H4 (cell line): Measurements from ENCODE around the gene MAFB. TPM values are rescaled to one million over a fixed set of nuclear protein-coding genes. Genes with fewer than 3 reads are reported as not detected.
A peak's percentile ranks its signal among the peaks of the same experiment; 100 is the strongest.

Source experiments
- DNase-seq: peaks from one replicate; pipeline ENCODE4 v3.0.0-alpha.2; 2015; ENCODE audit warnings: low spot score
- total RNA-seq: library from RNA; depleted of rRNA; stranded (reverse); fragments of >200 nt; shearing (Covaris generic); gene quantifications from 2 replicates; pipeline ENCODE4 v1.2.3, GENCODE V29; 2014

Gene MAFB
- total RNA-seq, 1 experiment from 2014 or later: 0.39 TPM

DNA sequence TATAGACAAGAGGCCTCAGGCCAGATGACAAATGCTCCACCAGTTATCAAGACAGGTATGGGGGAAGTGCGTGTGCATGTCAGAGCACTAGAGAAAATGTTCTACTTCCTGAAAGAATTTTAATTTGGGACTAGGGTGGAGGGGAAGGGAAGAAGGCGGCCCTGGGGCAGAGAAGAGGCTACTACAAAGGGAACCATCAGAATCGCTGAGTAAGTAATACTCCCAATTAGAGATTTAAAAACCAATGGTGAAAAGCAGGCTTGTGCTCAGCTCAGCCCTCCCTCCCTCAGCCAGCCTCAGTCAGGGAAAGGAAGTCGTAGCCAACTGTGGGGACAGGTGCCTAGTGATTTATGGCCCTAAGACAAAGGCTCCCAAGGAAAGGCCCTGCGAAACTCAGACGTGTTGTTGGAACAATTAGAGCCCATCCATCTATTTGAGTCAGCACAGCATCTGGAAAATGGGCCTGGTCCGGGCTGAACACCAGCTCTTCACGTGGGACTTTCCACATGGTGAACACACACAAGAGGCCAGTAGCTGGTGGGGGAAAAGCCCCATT lies 15.0 kb upstream of the MAFB start:
- DNase-seq: no peak

DNA sequence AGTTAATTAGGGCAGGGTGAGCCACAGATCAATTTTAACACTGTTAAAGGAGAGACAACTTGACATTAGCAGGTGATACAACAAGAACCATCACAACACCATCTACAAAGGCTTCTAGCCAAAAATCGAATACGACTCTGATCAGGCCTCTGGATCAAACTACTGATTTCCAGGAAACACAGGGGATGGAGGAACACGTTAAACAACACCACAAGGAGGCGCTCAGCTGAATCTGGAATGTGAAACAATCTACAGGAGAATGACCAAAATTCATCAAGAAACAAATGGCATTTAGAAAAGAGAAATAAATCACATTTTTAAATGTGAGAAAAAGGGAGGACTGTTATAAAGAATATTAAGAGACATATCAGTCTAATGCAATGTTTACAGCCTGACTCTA lies 13.5 kb upstream of the MAFB start:
- no peak for DNase-seq

DNA sequence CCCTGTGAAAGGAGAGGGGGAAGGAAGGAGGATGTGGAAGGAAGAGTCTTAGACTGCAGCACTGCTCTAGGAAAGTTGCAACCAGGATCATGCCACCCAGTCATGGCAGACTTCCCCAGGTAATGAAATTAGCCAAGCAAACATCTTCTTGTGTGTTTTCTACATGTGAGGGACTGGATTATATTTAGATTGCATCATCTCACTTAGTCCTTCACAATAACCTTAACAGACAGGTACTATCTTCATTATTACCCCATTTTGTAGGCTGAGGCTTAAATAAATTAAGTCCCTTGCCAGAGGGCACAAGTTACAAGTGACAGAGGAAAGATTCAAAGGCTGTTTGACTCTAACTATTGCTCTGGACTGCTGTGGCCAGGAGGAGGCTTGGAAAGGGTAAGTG lies 9.7 kb upstream of the MAFB start:
- DNase-seq: no peak

- no peak for DNase-seq
These were observed 9.2 kb upstream of the MAFB start for GRCh38 chr20:40698281-40698680.

DNA sequence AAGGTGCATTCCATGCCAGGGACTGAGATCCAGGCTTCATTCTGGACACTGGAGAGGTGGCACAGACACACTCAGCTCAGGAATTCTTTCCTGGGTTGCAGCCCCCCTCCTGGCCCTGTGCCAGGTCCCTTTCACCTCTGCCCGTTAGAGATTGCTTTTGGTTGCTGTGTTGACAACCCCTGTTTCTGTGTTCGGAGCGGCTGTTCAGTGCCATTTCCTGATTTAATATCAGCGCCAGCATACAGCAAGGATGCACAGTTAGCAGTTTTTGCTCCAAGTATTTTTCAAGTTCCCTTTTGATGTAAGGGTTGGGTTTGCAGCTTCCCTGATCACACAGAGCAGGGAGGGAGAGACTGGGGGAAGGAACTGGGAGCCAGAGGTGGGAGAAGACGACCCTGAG lies 8.5 kb upstream of the MAFB start:
- DNase-seq: no peak

DNA sequence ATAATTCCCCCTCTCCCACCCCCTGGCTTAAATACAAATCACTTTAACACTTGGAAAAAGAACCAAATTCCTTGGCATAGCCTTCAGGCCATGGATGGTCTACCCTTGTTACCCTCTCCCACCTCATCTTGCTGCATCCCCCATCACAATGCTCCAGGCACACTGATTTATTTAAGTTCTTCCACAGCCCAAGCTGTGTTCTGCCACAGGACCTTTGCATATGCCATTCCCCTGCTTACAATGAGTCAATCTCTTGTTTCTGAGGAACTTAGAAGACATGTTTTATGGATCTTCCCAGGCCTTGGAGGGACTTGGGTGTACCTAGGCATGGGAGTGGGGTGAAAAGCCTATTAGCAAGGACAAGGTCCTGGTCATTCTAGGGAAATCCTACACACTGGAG lies 6.2 kb upstream of the MAFB start:
- DNase-seq: no peak

DNA sequence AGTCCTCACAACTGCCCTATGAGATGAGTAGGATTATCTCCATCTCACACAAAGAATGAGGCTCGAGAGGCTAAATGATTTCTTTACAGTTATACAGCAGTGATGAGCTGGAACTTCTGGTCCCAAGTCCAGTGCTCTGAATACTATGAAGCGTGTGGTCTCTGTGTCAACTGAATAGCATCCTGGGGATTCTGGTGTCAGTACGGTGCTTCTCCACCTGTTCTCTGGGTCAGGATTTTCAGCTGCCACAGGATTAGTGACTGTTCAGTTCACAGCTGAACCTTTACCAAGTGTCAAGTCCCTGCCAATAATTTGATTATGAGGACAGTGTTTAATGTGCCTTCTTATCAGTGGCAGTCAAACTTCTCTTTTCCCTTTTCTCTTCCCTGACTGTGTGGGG lies 5.2 kb upstream of the MAFB start:
- DNase-seq: no peak

DNA sequence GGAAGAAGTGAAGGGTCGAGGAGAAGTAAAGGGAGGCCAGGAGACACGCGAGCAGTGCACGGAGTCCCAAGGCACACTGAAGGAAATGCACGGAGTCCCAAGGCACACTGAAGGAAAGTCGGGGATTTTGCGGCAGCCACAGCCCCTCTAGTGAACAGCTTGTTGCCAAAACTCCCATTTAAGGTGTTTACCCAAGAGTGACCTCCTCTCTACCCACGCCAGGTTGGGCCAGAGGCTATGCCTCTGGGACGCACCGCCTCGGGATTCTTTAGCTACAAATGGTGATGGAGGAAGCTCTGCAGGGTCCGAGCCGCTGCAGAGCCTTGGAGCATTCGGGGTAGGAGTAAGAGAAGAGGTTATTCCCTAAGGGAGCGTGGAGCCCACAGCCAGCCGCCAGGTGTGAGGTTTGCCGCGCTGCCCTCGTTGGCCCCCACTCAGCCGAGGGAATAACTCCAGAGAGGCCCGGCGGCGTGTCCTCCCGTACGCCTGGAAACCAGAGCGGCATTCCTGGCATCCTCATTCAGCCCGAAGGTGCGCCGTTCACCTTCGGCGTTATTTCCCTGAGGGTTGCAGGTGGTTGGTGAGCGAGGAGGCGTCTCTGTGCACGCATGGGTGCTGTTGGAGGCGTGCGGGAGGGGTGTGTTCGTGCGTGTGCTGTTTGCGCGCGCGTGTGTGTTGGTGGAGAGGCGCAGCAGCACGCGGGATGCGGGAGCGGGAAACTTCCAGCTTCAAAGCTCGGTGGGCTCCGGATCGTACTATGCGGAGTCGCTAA lies 3.4 kb upstream of the MAFB start:
- no peak for DNase-seq

GRCh38 chr20:40691566-40692239 lies 2.7 kb upstream of the MAFB start:
- no peak for DNase-seq

DNA sequence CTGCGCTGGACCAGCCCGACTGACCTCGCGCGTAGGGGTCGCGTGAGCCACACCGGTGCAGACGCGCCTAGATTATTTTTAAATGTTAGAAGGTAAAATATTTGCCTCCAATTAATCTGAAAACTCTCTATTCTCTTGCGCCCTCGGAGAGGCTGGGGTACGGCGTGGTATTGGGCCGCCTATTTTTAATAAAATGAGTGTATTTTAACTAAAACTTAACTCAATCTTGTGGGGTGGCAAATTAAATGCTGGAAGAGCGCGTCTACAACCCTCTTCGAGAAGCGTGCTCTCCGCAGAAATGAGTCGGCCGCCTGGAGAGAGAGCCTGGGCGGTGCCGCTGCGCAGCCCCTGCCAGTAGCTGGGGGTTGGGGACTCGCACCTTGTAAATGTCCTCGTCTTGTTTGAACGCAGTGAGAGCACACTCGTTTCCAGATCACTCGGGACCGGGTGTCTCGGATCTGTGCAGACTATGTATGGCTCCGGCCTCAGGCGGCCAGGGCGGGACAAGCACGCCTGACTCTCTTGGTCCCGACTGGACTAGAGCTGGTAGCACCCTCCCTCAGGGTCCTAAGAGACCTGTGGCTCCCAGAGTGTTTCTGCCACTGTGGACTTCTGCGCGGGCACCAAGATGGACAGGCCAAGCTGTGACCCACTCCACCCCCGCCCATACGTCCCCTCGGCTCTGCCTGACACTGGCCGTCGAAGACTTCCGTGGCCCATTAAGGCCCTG lies 2.0 kb upstream of the MAFB start:
- no peak for DNase-seq

DNA sequence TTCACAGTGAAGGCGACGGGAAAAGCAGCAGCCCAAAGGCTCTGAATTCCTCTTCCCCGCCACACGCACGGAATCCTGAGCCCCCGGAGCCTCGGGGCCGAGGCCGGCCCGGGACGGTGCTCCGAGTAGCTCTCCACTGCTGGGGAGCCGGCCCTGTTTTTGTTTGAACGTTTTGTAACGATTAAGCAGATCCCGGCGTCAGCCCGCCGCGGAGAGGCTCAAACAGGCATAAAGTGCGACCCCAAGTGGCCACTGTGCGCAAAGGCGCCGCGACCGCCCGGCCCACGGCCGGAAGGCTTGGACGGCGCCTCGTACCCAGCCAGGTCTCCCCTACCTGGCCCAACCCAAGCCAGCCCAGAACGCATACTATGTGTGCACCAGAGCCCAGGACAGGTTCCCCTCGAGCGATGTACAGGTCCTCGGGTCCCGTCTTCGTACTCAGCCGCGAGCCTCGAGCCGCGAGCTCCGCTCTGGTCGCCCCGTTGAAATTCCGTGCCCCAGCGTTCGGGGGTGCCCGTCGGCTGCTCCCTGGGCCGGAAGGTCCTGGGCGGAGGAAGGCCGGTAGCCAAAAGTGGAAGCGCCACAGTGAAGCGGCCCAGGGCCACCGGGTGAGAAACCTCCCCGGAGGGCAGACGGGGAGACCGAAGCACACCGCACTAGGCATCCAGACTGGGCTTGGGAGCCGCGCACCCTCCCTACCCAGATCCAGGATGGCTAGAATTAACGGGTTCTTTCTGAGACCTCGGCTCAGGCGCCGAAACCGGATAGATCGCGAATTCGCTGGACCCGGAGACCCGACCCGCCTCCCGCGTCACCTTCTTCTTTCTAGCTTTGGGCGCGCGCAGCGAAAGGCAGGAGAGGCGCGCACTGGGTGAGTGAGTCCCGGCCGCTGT lies 1.2 kb upstream of the MAFB start:
- DNase-seq: peak; percentile 70

DNA sequence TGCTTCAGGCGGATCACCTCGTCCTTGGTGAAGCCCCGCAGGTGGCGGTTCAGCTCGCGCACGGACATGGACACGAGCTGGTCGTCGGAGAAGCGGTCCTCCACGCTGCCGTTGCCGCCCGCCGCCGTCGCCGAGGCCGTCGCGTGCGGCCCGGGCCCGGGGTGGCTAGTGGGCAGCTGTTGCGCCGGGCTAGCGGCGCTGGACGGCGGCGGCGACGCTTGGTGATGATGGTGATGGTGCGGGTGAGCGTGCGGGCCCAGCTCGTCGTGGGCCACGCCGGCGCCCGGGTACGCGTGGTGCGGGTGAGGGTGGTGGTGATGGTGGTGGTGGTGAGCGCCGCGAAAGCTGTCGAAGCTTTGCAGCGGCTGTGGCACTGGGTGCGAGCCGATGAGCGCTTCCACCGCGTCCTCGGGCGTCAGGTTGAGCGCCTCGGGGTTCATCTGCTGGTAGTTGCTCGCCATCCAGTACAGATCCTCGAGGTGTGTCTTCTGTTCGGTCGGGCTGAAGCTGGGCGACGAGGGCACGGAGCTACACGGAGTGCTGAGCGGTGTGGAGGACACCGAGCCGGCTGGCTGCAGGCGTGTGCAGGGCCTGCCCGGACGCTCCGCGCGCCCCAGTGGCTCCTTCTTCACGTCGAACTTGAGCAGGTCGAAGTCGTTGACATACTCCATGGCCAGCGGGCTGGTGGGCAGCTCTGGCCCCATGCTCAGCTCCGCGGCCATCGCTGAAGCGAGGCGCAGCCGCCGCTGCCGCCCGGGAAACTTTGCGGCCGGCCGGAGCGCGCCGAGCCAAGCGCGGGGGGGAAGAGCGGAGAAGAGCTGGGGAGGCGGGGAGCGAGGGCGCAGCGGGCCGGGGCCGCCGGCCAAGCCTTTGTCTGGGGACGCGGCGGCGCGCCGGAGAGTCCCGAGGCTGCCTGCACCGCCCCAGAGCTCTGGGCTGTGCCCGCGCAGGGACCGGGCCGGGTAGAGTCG lies 622 bp downstream of the MAFB start:
- no peak for DNase-seq

DNA sequence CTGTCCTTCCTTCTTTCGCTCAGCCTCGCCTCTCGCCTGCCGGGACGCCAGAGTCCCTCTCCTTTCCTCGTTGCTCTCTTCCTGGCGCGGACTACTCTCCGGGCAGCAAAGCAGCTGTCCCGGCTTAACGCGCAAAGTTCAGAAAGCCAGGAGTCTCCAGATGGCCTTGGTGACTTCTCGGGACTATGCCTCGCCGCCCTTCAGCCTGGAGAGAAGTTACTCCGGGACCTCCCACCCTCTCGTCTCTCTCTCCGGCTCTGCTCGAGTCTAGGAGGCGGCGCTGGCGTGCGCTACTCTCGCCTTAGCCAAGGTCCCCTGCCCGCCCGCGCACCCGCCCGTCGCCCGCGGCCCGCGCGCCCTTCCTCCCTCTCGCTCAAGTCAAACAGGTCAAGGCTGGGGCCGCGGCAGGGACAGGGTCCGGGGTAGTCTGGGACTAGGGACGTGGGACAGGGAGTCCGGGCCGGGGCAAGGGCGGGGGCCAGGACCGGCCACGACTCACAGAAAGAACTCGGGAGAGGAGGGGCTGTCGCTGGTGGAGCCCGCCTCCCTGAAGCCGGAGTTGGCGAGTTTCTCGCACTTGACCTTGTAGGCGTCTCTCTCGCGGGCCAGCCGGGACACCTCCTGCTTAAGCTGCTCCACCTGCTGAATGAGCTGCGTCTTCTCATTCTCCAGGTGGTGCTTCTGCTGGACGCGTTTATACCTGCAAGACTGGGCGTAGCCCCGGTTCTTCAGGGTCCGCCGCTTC lies 1.5 kb downstream of the MAFB start:
- no peak for DNase-seq

GRCh38 chr20:40686893-40687292 lies 2.1 kb downstream of the MAFB start:
- DNase-seq: no peak

DNA sequence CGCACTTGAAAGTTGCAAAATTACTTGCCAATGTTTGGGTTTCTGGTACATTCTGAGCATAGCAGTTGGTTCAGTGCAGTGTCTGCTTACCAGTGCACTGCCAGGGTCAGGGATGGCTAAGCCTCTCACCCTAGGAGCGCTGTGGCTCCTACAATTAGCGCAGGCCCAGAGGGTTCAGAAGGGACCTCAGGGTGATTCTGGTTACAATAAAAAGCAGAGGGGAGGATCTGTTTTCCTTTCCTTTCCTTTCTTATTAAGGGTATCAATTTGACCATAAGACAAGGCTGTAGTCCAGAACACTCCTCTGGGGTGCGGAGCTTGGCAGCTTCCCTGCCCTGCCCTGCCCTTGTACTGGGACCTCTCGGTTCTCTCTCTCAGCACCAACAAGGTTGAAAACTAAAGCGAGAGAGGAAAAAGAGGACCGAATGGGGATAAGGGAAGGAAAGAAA lies 2.6 kb downstream of the MAFB start:
- no peak for DNase-seq

DNA sequence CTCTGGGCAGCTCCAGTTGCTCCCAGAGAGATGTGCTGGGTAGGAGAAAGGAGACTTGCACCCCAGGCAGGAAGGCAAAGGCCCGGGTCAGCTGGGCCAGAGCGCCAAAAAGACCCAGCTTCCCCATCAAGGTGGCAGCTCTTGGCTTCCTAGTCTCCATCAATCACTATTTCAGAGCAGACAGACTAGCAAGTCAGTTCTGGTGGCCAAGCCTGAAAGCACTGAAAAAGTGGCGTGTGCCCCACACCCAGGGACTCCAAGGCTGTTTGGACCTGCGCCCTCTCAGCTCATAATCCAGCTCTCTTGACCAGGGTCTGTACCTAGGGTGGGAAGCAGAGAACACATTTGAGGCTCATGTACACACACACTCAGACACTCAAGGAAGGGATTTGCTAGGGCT lies 3.7 kb downstream of the MAFB start:
- no peak for DNase-seq

DNA sequence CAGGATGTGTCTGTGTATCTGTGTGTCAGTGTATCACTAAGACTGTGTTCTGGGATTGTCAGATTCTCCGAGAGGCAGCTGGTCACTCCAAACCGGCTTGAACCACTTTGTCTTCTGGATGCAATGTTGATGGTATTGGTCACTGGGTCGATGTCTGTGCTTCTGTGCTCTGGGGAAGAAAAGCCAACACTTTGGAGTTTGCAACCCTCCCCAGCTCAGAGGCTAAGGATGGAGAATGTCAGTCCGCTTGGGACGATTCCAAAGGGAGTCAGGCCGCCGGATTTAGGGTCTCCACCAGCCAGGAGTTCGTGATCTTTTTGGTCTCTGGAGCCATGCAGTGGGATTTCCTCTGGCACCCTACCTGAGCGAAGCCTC lies 5.2 kb downstream of the MAFB start:
- DNase-seq: no peak

- no peak for DNase-seq
These were observed 5.7 kb downstream of the MAFB start for GRCh38 chr20:40683221-40683893.
